ENCODE data around the gene ROBO1. TPM values are rescaled to one million over a fixed set of nuclear protein-coding genes. Genes with fewer than 3 reads are reported as not detected.

The ROBO1 gene
- total RNA-seq, 1 donor from 2014 or later: 66.5 TPM

GRCh38 chr3:79427081-79427480 lies 340.7 kb downstream of the ROBO1 start:
- H3K4me1 ChIP-seq: no peaks in the 10 kb centered on the region
- no peaks in the 10 kb centered on the region for H3K27me3 ChIP-seq
- H3K36me3 ChIP-seq: no peaks in the 10 kb centered on the region
- no peak overlapping the region for H3K27ac ChIP-seq
- no peak for DNase-seq (ENCODE audit: extremely low spot score in 2 of 2)
- no peaks in the 10 kb centered on the region for H3K9me3 ChIP-seq
- intact Hi-C loops (cut with DNase I): no loop called here
- no peak overlapping the region for H3K4me3 ChIP-seq
- no peak for TF ChIP-seq POLR2AphosphoS5 (IDR thresholded peaks at IDR 0.05; ENCODE audit: insufficient read depth in 1 of 2, low read depth in 1 of 2)
- TF ChIP-seq, protein P1, sequence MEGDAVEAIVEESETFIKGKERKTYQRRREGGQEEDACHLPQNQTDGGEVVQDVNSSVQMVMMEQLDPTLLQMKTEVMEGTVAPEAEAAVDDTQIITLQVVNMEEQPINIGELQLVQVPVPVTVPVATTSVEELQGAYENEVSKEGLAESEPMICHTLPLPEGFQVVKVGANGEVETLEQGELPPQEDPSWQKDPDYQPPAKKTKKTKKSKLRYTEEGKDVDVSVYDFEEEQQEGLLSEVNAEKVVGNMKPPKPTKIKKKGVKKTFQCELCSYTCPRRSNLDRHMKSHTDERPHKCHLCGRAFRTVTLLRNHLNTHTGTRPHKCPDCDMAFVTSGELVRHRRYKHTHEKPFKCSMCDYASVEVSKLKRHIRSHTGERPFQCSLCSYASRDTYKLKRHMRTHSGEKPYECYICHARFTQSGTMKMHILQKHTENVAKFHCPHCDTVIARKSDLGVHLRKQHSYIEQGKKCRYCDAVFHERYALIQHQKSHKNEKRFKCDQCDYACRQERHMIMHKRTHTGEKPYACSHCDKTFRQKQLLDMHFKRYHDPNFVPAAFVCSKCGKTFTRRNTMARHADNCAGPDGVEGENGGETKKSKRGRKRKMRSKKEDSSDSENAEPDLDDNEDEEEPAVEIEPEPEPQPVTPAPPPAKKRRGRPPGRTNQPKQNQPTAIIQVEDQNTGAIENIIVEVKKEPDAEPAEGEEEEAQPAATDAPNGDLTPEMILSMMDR (IDR thresholded peaks at IDR 0.05): no peak
- no peak for TF ChIP-seq POLR2A (IDR thresholded peaks at IDR 0.05)

GRCh38 chr3:79424811-79425210 lies 343.0 kb downstream of the ROBO1 start:
- no peak for TF ChIP-seq POLR2A (IDR thresholded peaks at IDR 0.05)
- no peaks in the 10 kb centered on the region for H3K36me3 ChIP-seq
- no peak for DNase-seq (ENCODE audit: extremely low spot score in 2 of 2)
- H3K27me3 ChIP-seq: no peaks in the 10 kb centered on the region
- no peak overlapping the region for H3K4me3 ChIP-seq
- no peaks in the 10 kb centered on the region for H3K9me3 ChIP-seq
- no peak overlapping the region for H3K27ac ChIP-seq
- intact Hi-C loops (cut with DNase I): no loop called here
- no peaks in the 10 kb centered on the region for H3K4me1 ChIP-seq

GRCh38 chr3:79423417-79423816 lies 344.4 kb downstream of the ROBO1 start:
- TF ChIP-seq, protein P1 (IDR thresholded peaks at IDR 0.05): no peak
- no peak for TF ChIP-seq POLR2A (IDR thresholded peaks at IDR 0.05)
- Histone ChIP-seq H3K4me1 (no peaks in the 10 kb centered on the region), H3K9me3 (no peaks in the 10 kb centered on the region), H3K27ac (no peak overlapping the region), H3K27me3 (no peaks in the 10 kb centered on the region), H3K4me3 (no peak overlapping the region), H3K36me3 (no peaks in the 10 kb centered on the region)
- no peak for DNase-seq (ENCODE audit: extremely low spot score in 2 of 2)
- intact Hi-C loops (cut with DNase I): no loop called here

DNA sequence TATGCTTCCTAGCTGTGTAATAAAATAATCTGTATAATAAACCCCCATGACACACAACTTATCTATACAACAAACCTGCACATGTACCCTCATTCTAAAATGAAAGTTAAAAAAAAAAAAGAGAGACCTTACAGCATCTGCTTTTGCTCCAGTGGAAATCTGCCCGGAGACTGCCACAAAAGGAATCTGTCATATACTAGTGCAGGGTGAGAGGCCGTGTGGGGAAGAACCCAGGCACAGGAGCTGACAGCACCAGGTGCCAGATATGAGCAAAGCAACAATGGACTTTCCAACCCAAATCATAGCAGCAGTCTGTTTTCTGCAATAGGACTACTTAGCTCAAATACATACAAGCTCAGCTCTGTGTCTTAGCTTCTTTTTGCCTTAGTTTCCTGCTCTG lies 346.5 kb downstream of the ROBO1 start:
- Histone ChIP-seq H3K4me1 (no peaks in the 10 kb centered on the region), H3K9me3 (no peaks in the 10 kb centered on the region), H3K36me3 (no peaks in the 10 kb centered on the region), H3K27me3 (no peaks in the 10 kb centered on the region), H3K27ac (no peak overlapping the region), H3K4me3 (no peak overlapping the region)
- no peak for DNase-seq (ENCODE audit: extremely low spot score in 2 of 2)
- TF ChIP-seq, protein P1 (IDR thresholded peaks at IDR 0.05): no peak
- no peak for TF ChIP-seq POLR2A (IDR thresholded peaks at IDR 0.05)
- TF ChIP-seq POLR2AphosphoS5 (IDR thresholded peaks at IDR 0.05; ENCODE audit: insufficient read depth in 1 of 2, low read depth in 1 of 2): no peak
- intact Hi-C loops (cut with DNase I): no loop called here

GRCh38 chr3:79418855-79419621 lies 348.8 kb downstream of the ROBO1 start:
- no peaks in the 10 kb centered on the region for H3K4me1 ChIP-seq
- intact Hi-C loops (cut with DNase I): no loop called here
- no peaks in the 10 kb centered on the region for H3K36me3 ChIP-seq
- H3K9me3 ChIP-seq: no peaks in the 10 kb centered on the region
- no peak for TF ChIP-seq POLR2A (IDR thresholded peaks at IDR 0.05)
- TF ChIP-seq, protein P1 (IDR thresholded peaks at IDR 0.05): no peak
- TF ChIP-seq POLR2AphosphoS5 (IDR thresholded peaks at IDR 0.05; ENCODE audit: insufficient read depth in 1 of 2, low read depth in 1 of 2): no peak
- DNase-seq (ENCODE audit: extremely low spot score in 2 of 2): no peak
- H3K4me3 ChIP-seq: no peak overlapping the region
- no peak overlapping the region for H3K27ac ChIP-seq
- no peaks in the 10 kb centered on the region for H3K27me3 ChIP-seq

Data from vagina (tissue), 2 donors.